ENCODE results near the gene TMLHE. TPM values are rescaled to one million over a fixed set of nuclear protein-coding genes. Genes with fewer than 3 reads are reported as not detected.

The TMLHE gene
- total RNA-seq, 1 donor from 2014 or later = 19.3 TPM

- CTCF ChIA-PET = no interaction called here
- TF ChIP-seq CTCF (IDR thresholded peaks at IDR 0.05) = no peak
- POLR2A ChIA-PET = interaction anchor here (1.7 kb wide), 1 partner anchor 395 kb away, joined by 7 read pairs; the partner anchor contains the start of gene VBP1
- Mint-ChIP-seq H3K27me3 (no peaks in the 10 kb centered on the region), H3K9me3 (peaks cover 2% of the 10 kb centered on the region), H3K4me1 (peaks cover 33% of the 10 kb centered on the region), H3K36me3 (ENCODE audit: low read depth) (peaks cover 19% of the 10 kb centered on the region), H3K27ac (peak overlapping the region; percentile 35), H3K4me3 (peak overlapping the region; percentile 94)
- intact Hi-C loops (cut with micrococcal nuclease) = loop anchor here (5.0 kb wide), 1 partner anchor 394 kb away; the partner anchor contains the start of gene VBP1
- ATAC-seq (ENCODE audit: low read depth) = no peak
- no peak for DNase-seq
Measured at GRCh38 chrX:155611302-155611701, 1.4 kb downstream of the TMLHE start.

- H3K4me3 Mint-ChIP-seq = no peak overlapping the region
- H3K27ac Mint-ChIP-seq = no peak overlapping the region
Measured at GRCh38 chrX:155592981-155593380, 19.8 kb downstream of the TMLHE start.

GRCh38 chrX:155592331-155592730 lies 20.4 kb downstream of the TMLHE start:
- Mint-ChIP-seq H3K4me1 (no peaks in the 10 kb centered on the region), H3K36me3 (ENCODE audit: low read depth) (peaks cover 37% of the 10 kb centered on the region), H3K27me3 (no peaks in the 10 kb centered on the region), H3K4me3 (no peak overlapping the region), H3K27ac (no peak overlapping the region), H3K9me3 (peaks cover 14% of the 10 kb centered on the region)
- intact Hi-C loops (cut with micrococcal nuclease) = no loop called here
- POLR2A ChIA-PET = no interaction called here
- CTCF ChIA-PET = no interaction called here
- no peak for TF ChIP-seq CTCF (IDR thresholded peaks at IDR 0.05)
- DNase-seq (no peak), ATAC-seq (ENCODE audit: low read depth) (no peak)

More at GRCh38 chrX:155592981-155593380, 19.8 kb downstream of the TMLHE start:
- H3K4me1 Mint-ChIP-seq = no peaks in the 10 kb centered on the region
- peaks cover 14% of the 10 kb centered on the region for H3K9me3 Mint-ChIP-seq
- peaks cover 36% of the 10 kb centered on the region for H3K36me3 Mint-ChIP-seq (ENCODE audit: low read depth)
- ChIA-PET POLR2A (no interaction called here), CTCF (no interaction called here)
- intact Hi-C loops (cut with micrococcal nuclease) = no loop called here
- no peak for TF ChIP-seq CTCF (IDR thresholded peaks at IDR 0.05)
- ATAC-seq (ENCODE audit: low read depth) (no peak), DNase-seq (no peak)
- no peaks in the 10 kb centered on the region for H3K27me3 Mint-ChIP-seq

- DNase-seq (no peak), ATAC-seq (ENCODE audit: low read depth) (no peak)
- Mint-ChIP-seq H3K4me3 (no peak overlapping the region), H3K4me1 (peaks cover 21% of the 10 kb centered on the region), H3K36me3 (ENCODE audit: low read depth) (peaks cover 16% of the 10 kb centered on the region), H3K9me3 (no peaks in the 10 kb centered on the region), H3K27me3 (no peaks in the 10 kb centered on the region), H3K27ac (no peak overlapping the region)
- no peak for TF ChIP-seq CTCF (IDR thresholded peaks at IDR 0.05)
- POLR2A ChIA-PET = no interaction called here
- intact Hi-C loops (cut with micrococcal nuclease) = no loop called here
- CTCF ChIA-PET = no interaction called here
Measured at GRCh38 chrX:155577682-155578081, 35.1 kb downstream of the TMLHE start.

- H3K4me1 Mint-ChIP-seq = no peaks in the 10 kb centered on the region
- POLR2A ChIA-PET = no interaction called here
Measured at GRCh38 chrX:155563099-155563498, 49.7 kb downstream of the TMLHE start.

More at GRCh38 chrX:155563099-155563498, 49.7 kb downstream of the TMLHE start:
- CTCF ChIA-PET = no interaction called here
- Mint-ChIP-seq H3K27me3 (no peaks in the 10 kb centered on the region), H3K27ac (no peak overlapping the region), H3K36me3 (ENCODE audit: low read depth) (peaks cover under 1% of the 10 kb centered on the region), H3K9me3 (no peaks in the 10 kb centered on the region), H3K4me3 (no peak overlapping the region)
- intact Hi-C loops (cut with micrococcal nuclease) = no loop called here
- TF ChIP-seq CTCF (IDR thresholded peaks at IDR 0.05) = no peak
- ATAC-seq (ENCODE audit: low read depth) = no peak
- no peak for DNase-seq
